Breast epithelium (tissue), 4 donors: ENCODE measurements around the gene DRD3. TPM values are rescaled to one million over a fixed set of nuclear protein-coding genes. Genes with fewer than 3 reads are reported as not detected.
A peak's percentile ranks its signal among the peaks of the same experiment; 100 is the strongest.

Experiments
- DNase-seq, 2 donors: peaks; one replicate each; pipeline ENCODE4 v3.0.0-alpha.2; 2019; ENCODE audit warnings: low spot score in 2 of 2
- H3K27ac ChIP-seq, 2 donors: fragments of 200-600 bp; sonication (generic) in 1 of 2; one replicate each; pipeline ENCODE4 v1.5.1; 2016 to 2019; ENCODE audit warnings: mild to moderate bottlenecking in 1 of 2
- H3K27me3 ChIP-seq, 2 donors: fragments of 200-600 bp; sonication (generic) in 1 of 2; one replicate each; pipeline versions ENCODE4 v1.5.1 to v1.6.0; 2017 to 2019; ENCODE audit warnings: control low read depth in 1 of 2, mild to moderate bottlenecking in 1 of 2
- H3K36me3 ChIP-seq: fragments of 200-600 bp; one replicate; pipeline ENCODE4 v1.5.1; 2019
- H3K4me1 ChIP-seq, 2 donors: fragments of 200-600 bp; sonication (generic); one replicate each; pipeline ENCODE4 v1.5.1; 2016 to 2019; ENCODE audit warnings: control low read depth in 1 of 2
- H3K4me3 ChIP-seq, 3 donors: fragments of 200-600 bp; sonication (generic); 1 replicate in 2 of 3; 2 replicates in 1 of 3; pipeline ENCODE4 v1.5.1; 2016 to 2019; ENCODE audit warnings: mild to moderate bottlenecking in 3 of 3, moderate library complexity in 2 of 3
- H3K9me3 ChIP-seq, 2 donors: fragments of 200-600 bp; sonication (generic) in 1 of 2; one replicate each; pipeline ENCODE4 v1.5.1; 2016 to 2019; ENCODE audit warnings: control low read depth in 1 of 2
- CTCF ChIP-seq, 3 donors: fragments of 450-650 bp; IDR thresholded peaks; one replicate each; pipeline ENCODE4 v1.5.1; 2016 to 2017; ENCODE audit warnings: antibody characterized with exemption in 3 of 3, mild to moderate bottlenecking in 3 of 3, moderate library complexity in 3 of 3
- POLR2A ChIP-seq: fragments of 450-650 bp; IDR thresholded peaks from one replicate; pipeline ENCODE4 v1.6.1; 2016; ENCODE audit warnings: antibody characterized with exemption, mild to moderate bottlenecking, moderate library complexity
- POLR2AphosphoS5 ChIP-seq, 3 donors: sonication (generic); formaldehyde crosslinking; IDR thresholded peaks; one replicate each; pipeline ENCODE4 v1.6.1; 2017; ENCODE audit warnings: antibody characterized with exemption in 3 of 3
- intact Hi-C: fragments of 100-400 bp; cut with DNase I; formaldehyde crosslinking; loops from one replicate; pipeline ENCODE4 v1.15.1; 2023; ENCODE audit warnings: low total_unique reads
- total RNA-seq, 3 donors: library from RNA; depleted of rRNA; stranded (reverse); fragments of >200 nt; gene quantifications; one replicate each; pipeline ENCODE4 v1.1.0, GENCODE V29; 2016

The DRD3 gene
- total RNA-seq, 3 donors from 2014 or later = not detected

DNA sequence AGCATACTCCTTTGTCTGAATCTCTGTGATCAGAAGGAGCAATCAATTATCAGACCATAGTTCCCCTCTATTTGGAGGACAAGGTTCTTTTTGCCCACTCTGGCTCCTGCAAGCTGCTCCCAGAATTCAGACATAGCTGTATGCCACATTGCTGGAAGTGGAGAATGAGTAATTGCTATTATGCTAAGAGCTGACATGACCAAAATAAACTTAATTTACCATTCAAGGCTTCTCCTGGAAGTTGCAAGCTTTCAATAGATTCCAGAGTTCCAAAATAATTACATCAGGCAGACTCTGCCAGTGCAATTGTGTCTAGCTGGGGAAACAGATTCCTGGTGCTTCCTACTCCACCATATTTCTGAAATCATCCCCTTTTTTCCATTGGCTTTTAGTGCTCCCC, 7.6 kb upstream of the DRD3 start:
- H3K36me3 ChIP-seq = no peaks in the 10 kb centered on the region
- no peak for DNase-seq
- no peak overlapping the region for H3K27ac ChIP-seq
- H3K9me3 ChIP-seq = peaks cover 0 to 7% of the 10 kb centered on the region in 2 donors
- H3K4me3 ChIP-seq = no peak overlapping the region
- TF ChIP-seq CTCF (IDR thresholded peaks at IDR 0.05) (no peak), POLR2A (no peak)
- no peaks in the 10 kb centered on the region for H3K27me3 ChIP-seq
- H3K4me1 ChIP-seq = no peaks in the 10 kb centered on the region
- intact Hi-C loops = no loop called here

- DNase-seq = no peak
- Histone ChIP-seq H3K4me3 (no peak overlapping the region), H3K27me3 (no peaks in the 10 kb centered on the region), H3K27ac (no peak overlapping the region), H3K4me1 (no peaks in the 10 kb centered on the region), H3K36me3 (no peaks in the 10 kb centered on the region), H3K9me3 (no peaks in the 10 kb centered on the region)
- TF ChIP-seq CTCF (IDR thresholded peaks at IDR 0.05) (peak in 1 of 3 donors; percentile 18), POLR2A (no peak)
- intact Hi-C loops = no loop called here
Observed at GRCh38 chr3:114179575-114179974, 723 bp upstream of the DRD3 start.

- intact Hi-C loops = no loop called here
- TF ChIP-seq CTCF (IDR thresholded peaks at IDR 0.05) (no peak), POLR2A (no peak), POLR2AphosphoS5 (IDR thresholded peaks at IDR 0.05) (no peak)
- Histone ChIP-seq H3K27ac (no peak overlapping the region), H3K4me1 (no peaks in the 10 kb centered on the region), H3K4me3 (no peak overlapping the region), H3K27me3 (no peaks in the 10 kb centered on the region), H3K36me3 (no peaks in the 10 kb centered on the region), H3K9me3 (no peaks in the 10 kb centered on the region)
- DNase-seq = no peak
Observed at GRCh38 chr3:114176890-114177289, 2.0 kb downstream of the DRD3 start.

DNA sequence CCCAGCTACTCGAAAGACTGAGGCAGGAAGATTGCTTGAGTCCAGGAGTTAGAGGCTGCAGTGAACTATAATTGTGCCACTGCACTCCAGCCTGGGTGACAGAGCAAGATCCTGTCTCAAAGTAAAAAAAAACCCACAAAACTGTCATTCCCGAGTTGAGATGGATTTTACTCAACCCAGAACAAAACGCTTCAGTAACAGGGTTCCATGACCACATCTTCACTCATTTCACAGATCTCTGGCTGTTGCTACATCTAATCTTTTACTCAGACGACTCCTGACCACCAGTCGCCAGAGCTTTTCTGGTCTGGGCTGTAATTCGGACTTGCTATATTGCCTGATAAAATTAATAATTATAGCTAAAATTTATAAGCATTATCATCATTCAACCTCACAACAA, 2.4 kb downstream of the DRD3 start:
- no peaks in the 10 kb centered on the region for H3K27me3 ChIP-seq
- H3K27ac ChIP-seq = no peak overlapping the region
- H3K4me3 ChIP-seq = no peak overlapping the region
- no peaks in the 10 kb centered on the region for H3K9me3 ChIP-seq
- intact Hi-C loops = no loop called here
- DNase-seq = no peak
- no peaks in the 10 kb centered on the region for H3K4me1 ChIP-seq
- TF ChIP-seq POLR2AphosphoS5 (IDR thresholded peaks at IDR 0.05) = no peak
- no peak for TF ChIP-seq POLR2A
- no peak for TF ChIP-seq CTCF (IDR thresholded peaks at IDR 0.05)
- no peaks in the 10 kb centered on the region for H3K36me3 ChIP-seq

DNA sequence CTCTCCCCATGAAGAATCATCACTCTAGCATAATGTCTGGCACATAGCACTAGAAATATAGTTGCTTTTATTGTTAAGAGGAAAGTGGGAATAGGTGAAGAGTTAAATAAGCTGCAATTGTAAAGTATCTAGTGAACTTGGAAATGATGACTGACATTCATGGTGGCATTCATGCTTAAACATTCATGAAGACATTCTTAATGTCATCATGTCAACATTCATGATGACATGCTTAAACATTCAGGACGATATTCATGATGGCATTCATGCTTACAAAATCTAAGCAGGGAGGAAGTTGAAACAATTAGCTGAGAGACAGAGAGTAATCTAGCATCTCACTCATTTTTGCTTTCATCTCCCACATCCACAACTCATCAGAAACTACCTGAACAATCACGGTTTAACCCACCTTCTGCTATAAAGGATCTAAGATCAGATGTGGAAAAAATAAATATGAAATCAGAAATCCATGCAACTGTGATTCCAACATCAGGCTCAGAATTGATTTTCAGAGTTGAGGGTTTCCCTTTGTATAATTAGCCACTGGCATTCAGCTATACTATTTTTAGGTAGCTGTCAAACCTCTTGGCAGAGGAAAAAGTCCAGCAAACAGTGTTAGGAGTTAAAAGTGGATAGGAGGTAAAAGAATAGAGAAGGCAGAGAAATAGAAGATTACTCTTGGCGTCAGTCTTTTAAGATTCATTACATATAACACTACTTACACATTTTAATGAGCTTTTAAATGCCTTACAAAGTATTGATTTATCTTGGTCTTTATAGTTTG, 3.5 kb downstream of the DRD3 start:
- no peaks in the 10 kb centered on the region for H3K27me3 ChIP-seq
- no peaks in the 10 kb centered on the region for H3K36me3 ChIP-seq
- TF ChIP-seq POLR2AphosphoS5 (IDR thresholded peaks at IDR 0.05) (no peak), CTCF (IDR thresholded peaks at IDR 0.05) (no peak), POLR2A (no peak)
- no peak for DNase-seq
- no peak overlapping the region for H3K4me3 ChIP-seq
- no peak overlapping the region for H3K27ac ChIP-seq
- H3K4me1 ChIP-seq = no peaks in the 10 kb centered on the region
- intact Hi-C loops = no loop called here
- H3K9me3 ChIP-seq = no peaks in the 10 kb centered on the region
